Loucy (cell line): Measurements from ENCODE around the gene FRMD5.

ENCODE experiments used
- H2AFZ ChIP-seq: fragments of 200-600 bp; sonication (generic); 2 replicates; pipeline ENCODE4 v1.6.0; 2016; ENCODE audit warnings: antibody characterized with exemption, mild to moderate bottlenecking, low read length, moderate library complexity
- H3F3A ChIP-seq: fragments of 200-600 bp; 2 replicates; pipeline ENCODE4 v1.6.0; 2016; ENCODE audit warnings: antibody characterized with exemption, low read depth, mild to moderate bottlenecking
- H3K27me3 ChIP-seq: fragments of 200-600 bp; sonication (generic); 2 replicates; pipeline ENCODE4 v1.6.1; 2014; ENCODE audit warnings: low read length, mild to moderate bottlenecking; ENCODE audit not compliant: insufficient read depth, poor library complexity, severe bottlenecking
- H3K36me3 ChIP-seq: fragments of 200-600 bp; sonication (generic); 2 replicates; pipeline ENCODE4 v1.6.1; 2016; ENCODE audit warnings: low read length; ENCODE audit not compliant: insufficient read depth
- H3K4me1 ChIP-seq: fragments of 200-600 bp; sonication (generic); 2 replicates; pipeline ENCODE4 v1.5.1; 2014; ENCODE audit warnings: low read length, mild to moderate bottlenecking; ENCODE audit not compliant: insufficient read depth, poor library complexity, severe bottlenecking
- H3K4me2 ChIP-seq: fragments of 200-600 bp; sonication (generic); 2 replicates; pipeline ENCODE4 v1.6.0; 2014; ENCODE audit warnings: antibody characterized with exemption, low read length, low read depth, mild to moderate bottlenecking; ENCODE audit not compliant: poor library complexity, severe bottlenecking
- H3K4me3 ChIP-seq: fragments of 200-600 bp; sonication (generic); 2 replicates; pipeline ENCODE4 v1.5.1; 2014; ENCODE audit warnings: low read length, mild to moderate bottlenecking, mixed read lengths; ENCODE audit not compliant: poor library complexity, severe bottlenecking
- H3K79me2 ChIP-seq: fragments of 200-600 bp; sonication (generic); 2 replicates; pipeline ENCODE4 v1.6.1; 2014; ENCODE audit warnings: low read length; ENCODE audit not compliant: insufficient read depth
- H3K9ac ChIP-seq: fragments of 200-600 bp; sonication (generic); 2 replicates; pipeline ENCODE4 v1.6.0; 2014; ENCODE audit warnings: mild to moderate bottlenecking, low read depth, low read length, moderate library complexity; ENCODE audit not compliant: poor library complexity, severe bottlenecking
- H3K9me2 ChIP-seq: fragments of 200-600 bp; sonication (generic); replicated peaks from 2 replicates; pipeline ENCODE4 v1.6.1; 2016; ENCODE audit warnings: low read depth, low read length, mixed read lengths
- H3K9me3 ChIP-seq: fragments of 200-600 bp; sonication (generic); 2 replicates; pipeline ENCODE4 v1.6.1; 2014; ENCODE audit warnings: mild to moderate bottlenecking, antibody characterized with exemption, low read length, low read depth; ENCODE audit not compliant: insufficient read depth
- H4K20me1 ChIP-seq: fragments of 200-600 bp; sonication (generic); 2 replicates; pipeline ENCODE4 v1.6.0; 2014; ENCODE audit warnings: antibody characterized with exemption, low read length, mild to moderate bottlenecking; ENCODE audit not compliant: insufficient read depth, poor library complexity, severe bottlenecking
- CTCF ChIP-seq: fragments of 200-600 bp; sonication (generic); conservative IDR thresholded peaks from 2 replicates; pipeline ENCODE4 v1.5.1; 2014; ENCODE audit warnings: mild to moderate bottlenecking, antibody characterized with exemption, low read length
- EZH2phosphoT487 ChIP-seq: fragments of 200-600 bp; IDR thresholded peaks from 2 replicates; pipeline ENCODE4 v1.6.1; 2018; ENCODE audit warnings: antibody characterized with exemption, mild to moderate bottlenecking, moderate library complexity, borderline replicate concordance

The FRMD5 gene

GRCh38 chr15:43912208-43912607 is 282.9 kb downstream of the FRMD5 start:
- Histone ChIP-seq H3K9ac (no peak overlapping the region), H3K27me3 (no peaks in the 10 kb centered on the region), H3K79me2 (no peaks in the 10 kb centered on the region), H3K4me1 (no peaks in the 10 kb centered on the region), H3K4me2 (no peak overlapping the region), H2AFZ (no peak overlapping the region), H3K9me3 (no peaks in the 10 kb centered on the region), H3F3A (no peaks in the 10 kb centered on the region), H3K4me3 (no peak overlapping the region), H4K20me1 (no peaks in the 10 kb centered on the region), H3K36me3 (no peaks in the 10 kb centered on the region), H3K9me2 (no peaks in the 10 kb centered on the region)
- no peak for TF ChIP-seq CTCF

GRCh38 chr15:43911235-43911781 is 283.8 kb downstream of the FRMD5 start:
- no peak overlapping the region for H2AFZ ChIP-seq
- no peaks in the 10 kb centered on the region for H3F3A ChIP-seq
- H3K4me1 ChIP-seq = no peaks in the 10 kb centered on the region
- TF ChIP-seq EZH2phosphoT487 (no peak), CTCF (no peak)
- H3K27me3 ChIP-seq = no peaks in the 10 kb centered on the region
- no peaks in the 10 kb centered on the region for H3K9me2 ChIP-seq
- H3K9ac ChIP-seq = no peak overlapping the region
- no peaks in the 10 kb centered on the region for H3K79me2 ChIP-seq
- H3K4me3 ChIP-seq = no peak overlapping the region
- no peaks in the 10 kb centered on the region for H4K20me1 ChIP-seq
- H3K4me2 ChIP-seq = no peak overlapping the region
- H3K36me3 ChIP-seq = no peaks in the 10 kb centered on the region
- H3K9me3 ChIP-seq = no peaks in the 10 kb centered on the region

- H2AFZ ChIP-seq = no peak overlapping the region
- no peaks in the 10 kb centered on the region for H3K27me3 ChIP-seq
- H3K4me1 ChIP-seq = no peaks in the 10 kb centered on the region
- TF ChIP-seq EZH2phosphoT487 = no peak
- TF ChIP-seq CTCF = no peak
- H3K4me2 ChIP-seq = no peak overlapping the region
- no peaks in the 10 kb centered on the region for H4K20me1 ChIP-seq
- no peaks in the 10 kb centered on the region for H3F3A ChIP-seq
- H3K9me2 ChIP-seq = no peaks in the 10 kb centered on the region
- H3K4me3 ChIP-seq = no peak overlapping the region
- no peak overlapping the region for H3K9ac ChIP-seq
- no peaks in the 10 kb centered on the region for H3K79me2 ChIP-seq
- no peaks in the 10 kb centered on the region for H3K36me3 ChIP-seq
- H3K9me3 ChIP-seq = no peaks in the 10 kb centered on the region
Observed at GRCh38 chr15:43908516-43909050, 286.5 kb downstream of the FRMD5 start.
